Measurements from ENCODE around the gene TSPAN9.

GRCh38 chr12:3045494-3045893 is 31.7 kb upstream of the TSPAN9 start:
- TF ChIP-seq, protein P1, sequence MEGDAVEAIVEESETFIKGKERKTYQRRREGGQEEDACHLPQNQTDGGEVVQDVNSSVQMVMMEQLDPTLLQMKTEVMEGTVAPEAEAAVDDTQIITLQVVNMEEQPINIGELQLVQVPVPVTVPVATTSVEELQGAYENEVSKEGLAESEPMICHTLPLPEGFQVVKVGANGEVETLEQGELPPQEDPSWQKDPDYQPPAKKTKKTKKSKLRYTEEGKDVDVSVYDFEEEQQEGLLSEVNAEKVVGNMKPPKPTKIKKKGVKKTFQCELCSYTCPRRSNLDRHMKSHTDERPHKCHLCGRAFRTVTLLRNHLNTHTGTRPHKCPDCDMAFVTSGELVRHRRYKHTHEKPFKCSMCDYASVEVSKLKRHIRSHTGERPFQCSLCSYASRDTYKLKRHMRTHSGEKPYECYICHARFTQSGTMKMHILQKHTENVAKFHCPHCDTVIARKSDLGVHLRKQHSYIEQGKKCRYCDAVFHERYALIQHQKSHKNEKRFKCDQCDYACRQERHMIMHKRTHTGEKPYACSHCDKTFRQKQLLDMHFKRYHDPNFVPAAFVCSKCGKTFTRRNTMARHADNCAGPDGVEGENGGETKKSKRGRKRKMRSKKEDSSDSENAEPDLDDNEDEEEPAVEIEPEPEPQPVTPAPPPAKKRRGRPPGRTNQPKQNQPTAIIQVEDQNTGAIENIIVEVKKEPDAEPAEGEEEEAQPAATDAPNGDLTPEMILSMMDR (IDR thresholded peaks at IDR 0.05), result no peak
- no peak for TF ChIP-seq POLR2A (IDR thresholded peaks at IDR 0.05)

Data from heart left ventricle (tissue), 13 donors.